T47D (cell line): ENCODE data around the gene GNG4.
"Not testable (repeated sequence)": the region's sequence is repeated elsewhere in the genome, so short reads cannot be mapped to it uniquely, and the experiment has no call there.

Experiments
- DNase-seq, 2 experiments: peaks; one replicate each; pipeline versions ENCODE4 v3.0.0 to v3.0.0-alpha.2; 2011 to 2012; ENCODE audit warnings: low read depth in 1 of 2, low spot score in 1 of 2
- JUND ChIP-seq: IDR thresholded peaks from 2 replicates; pipeline ENCODE4 v1.6.1; 2012; ENCODE audit warnings: low read depth
- in situ Hi-C: cut with HindIII; loops from 2 replicates; pipeline ENCODE4 v1.10.0; 2016; ENCODE audit warnings: low sequenced_read_pairs, low pct_unique_long_range_greater_than_20kb

GNG4 gene

GRCh38 chr1:235553112-235553551, 96.5 kb downstream of the GNG4 start:
- no peak for TF ChIP-seq JUND
- in situ Hi-C loops, result no loop called here
- no peak for DNase-seq

GRCh38 chr1:235552146-235552716, 97.4 kb downstream of the GNG4 start:
- in situ Hi-C loops, result no loop called here
- TF ChIP-seq JUND, result no peak
- no peak for DNase-seq

GRCh38 chr1:235549351-235550139, 100.0 kb downstream of the GNG4 start:
- in situ Hi-C loops, result no loop called here
- DNase-seq, result no peak
- no peak for TF ChIP-seq JUND

- DNase-seq, in situ Hi-C loops: not testable (repeated sequence)
Observed at GRCh38 chr1:235546369-235547155, 103.0 kb downstream of the GNG4 start.

- no peak for DNase-seq
- in situ Hi-C loops, result no loop called here
- TF ChIP-seq JUND, result no peak
Observed at GRCh38 chr1:235545292-235545930, 104.2 kb downstream of the GNG4 start.

- DNase-seq, in situ Hi-C loops: not testable (repeated sequence)
Observed at GRCh38 chr1:235542845-235543244, 106.7 kb downstream of the GNG4 start.

GRCh38 chr1:235533476-235534168, 116.0 kb downstream of the GNG4 start:
- TF ChIP-seq JUND, result no peak
- in situ Hi-C loops, result no loop called here
- no peak for DNase-seq

GRCh38 chr1:235532360-235532759, 117.2 kb downstream of the GNG4 start:
- TF ChIP-seq JUND, result no peak
- in situ Hi-C loops, result no loop called here
- no peak for DNase-seq

GRCh38 chr1:235527196-235527814, 122.3 kb downstream of the GNG4 start:
- DNase-seq, result no peak
- in situ Hi-C loops, result no loop called here
- TF ChIP-seq JUND, result no peak

GRCh38 chr1:235525314-235525713, 124.3 kb downstream of the GNG4 start:
- no peak for TF ChIP-seq JUND
- no peak for DNase-seq
- in situ Hi-C loops, result no loop called here

- no peak for TF ChIP-seq JUND
- no peak for DNase-seq
- in situ Hi-C loops, result no loop called here
Observed at GRCh38 chr1:235516862-235517446, 132.6 kb downstream of the GNG4 start.
